GM21723 (cell line): ENCODE data around the gene DCLK2.

Experiments
- ATAC-seq: cut with Tn5 transposase; IDR thresholded peaks from one replicate; pipeline ENCODE4 v1.9.1; 2021; ENCODE audit warnings: mild to moderate bottlenecking, moderate library complexity; ENCODE audit not compliant: unreplicated experiment

Gene DCLK2

GRCh38 chr4:150068300-150068960, 9.8 kb upstream of the DCLK2 start:
- no peak for ATAC-seq

- no peak for ATAC-seq
Observed at GRCh38 chr4:150069353-150069752, 8.9 kb upstream of the DCLK2 start.

- no peak for ATAC-seq
Observed at GRCh38 chr4:150070464-150071170, 7.6 kb upstream of the DCLK2 start.

- no peak for ATAC-seq
Observed at GRCh38 chr4:150072471-150072870, 5.8 kb upstream of the DCLK2 start.

GRCh38 chr4:150072906-150073714, 5.1 kb upstream of the DCLK2 start:
- ATAC-seq, result no peak

GRCh38 chr4:150074064-150074463, 4.2 kb upstream of the DCLK2 start:
- ATAC-seq, result no peak

GRCh38 chr4:150078579-150079080, 385 bp downstream of the DCLK2 start:
- ATAC-seq, result no peak

GRCh38 chr4:150079081-150079581, 886 bp downstream of the DCLK2 start:
- peak; percentile 47 for ATAC-seq

- ATAC-seq, result no peak
Observed at GRCh38 chr4:150080337-150080736, 2.1 kb downstream of the DCLK2 start.

GRCh38 chr4:150080875-150081274, 2.6 kb downstream of the DCLK2 start:
- no peak for ATAC-seq

- ATAC-seq, result peak; percentile 75
Observed at GRCh38 chr4:150082241-150082640, 4.0 kb downstream of the DCLK2 start.

- ATAC-seq, result no peak
Observed at GRCh38 chr4:150087006-150087405, 8.8 kb downstream of the DCLK2 start.

- no peak for ATAC-seq
Observed at GRCh38 chr4:150089732-150090131, 11.5 kb downstream of the DCLK2 start.

GRCh38 chr4:150090836-150091235, 12.6 kb downstream of the DCLK2 start:
- ATAC-seq, result no peak

- ATAC-seq, result no peak
Observed at GRCh38 chr4:150094676-150095075, 16.4 kb downstream of the DCLK2 start.

- ATAC-seq, result no peak
Observed at GRCh38 chr4:150096625-150097024, 18.4 kb downstream of the DCLK2 start.

GRCh38 chr4:150098214-150098613, 20.0 kb downstream of the DCLK2 start:
- no peak for ATAC-seq

GRCh38 chr4:150104404-150105027, 26.3 kb downstream of the DCLK2 start:
- no peak for ATAC-seq

GRCh38 chr4:150106886-150107285, 28.6 kb downstream of the DCLK2 start:
- ATAC-seq, result no peak

- no peak for ATAC-seq
Observed at GRCh38 chr4:150108691-150109090, 30.4 kb downstream of the DCLK2 start.

- ATAC-seq, result no peak
Observed at GRCh38 chr4:150114641-150115040, 36.4 kb downstream of the DCLK2 start.
